Pancreas (tissue), 10 donors: Measurements from ENCODE around the gene ICAM1. TPM values are rescaled to one million over a fixed set of nuclear protein-coding genes. Genes with fewer than 3 reads are reported as not detected.

Experiments used
- ATAC-seq, 4 donors: fragments of 200-7000 bp; cut with Tn5 transposase; one replicate each; pipeline versions ENCODE4 v1.8.0 to v1.9.1; 2020; ENCODE audit warnings: mild to moderate bottlenecking in 4 of 4, moderate library complexity in 4 of 4
- DNase-seq, 6 donors: peaks; one replicate each; pipeline ENCODE4 v3.0.0-alpha.2; 2020
- FAIRE-seq: peaks from 2 replicates; lab custom pipeline; 2012; peaks lifted over from hg19 to GRCh38; lab: Jason Lieb, UNC
- H3K27ac ChIP-seq, 4 donors: fragments of 200-600 bp; sonication (generic); 1 replicate in 3 of 4; 2 replicates in 1 of 4; pipeline versions ENCODE4 v1.5.0 to v1.8.0; 2020
- H3K27me3 ChIP-seq, 4 donors: fragments of 200-600 bp; one replicate each; pipeline ENCODE4 v1.8.0; 2021
- H3K36me3 ChIP-seq, 3 donors: fragments of 200-600 bp; sonication (generic) in 1 of 3; one replicate each; pipeline versions ENCODE4 v1.5.0 to v1.8.0; 2020 to 2021
- H3K4me1 ChIP-seq, 3 donors: fragments of 200-600 bp; one replicate each; pipeline ENCODE4 v1.8.0; 2021
- H3K4me3 ChIP-seq, 4 donors: fragments of 200-600 bp; sonication (generic) in 2 of 4; one replicate each; pipeline versions ENCODE4 v1.5.0 to v1.8.0; 2020 to 2021
- H3K9me3 ChIP-seq, 4 donors: fragments of 200-600 bp; one replicate each; pipeline ENCODE4 v1.8.0; 2021
- WGBS, 2 donors: extraction: QIAGEN DNeasy Blood & Tissue Kit; methylation state at CpG; one replicate each; pipeline ENCODE4 v1.1.7; 2013; 5-methylcytosine and 5-hydroxymethylcytosine counted together
- intact Hi-C, 3 donors: fragments of 100-400 bp; cut with DNase I; formaldehyde crosslinking; loops; one replicate each; pipeline versions ENCODE4 v1.11.1 to v1.14.2; 2022
- polyA plus RNA-seq, 2 donors: library from polyadenylated mRNA; stranded (reverse); fragments of 200-250 nt; gene quantifications; one replicate each; pipeline ENCODE4 v1.2.3, GENCODE V29; 2013
- total RNA-seq, 6 donors: library from RNA; stranded (reverse); fragmentation: NEBNext Ultra II Directional in 4 of 6; extraction: Animal tissue kit (Norgen Biotek cat#: 25700) in 4 of 6; gene quantifications; one replicate each; pipeline versions ENCODE4 v1.2.1 to v1.2.4, GENCODE V29; 2021 to 2023
- TF ChIP-seq, protein P1 (sequence below), 4 donors: fragments of 200-600 bp; sonication (generic) in 3 of 4; IDR thresholded peaks; one replicate each; pipeline versions ENCODE4 v1.5.0 to v1.8.0; 2021; ENCODE audit warnings: antibody characterized with exemption in 4 of 4
- donor health status: healthy with polysubstance abuse.
- donor health status: DM: no; HTN: no; CAD: no; lungs with moderate emphysema.
- donor health status: DM: no; HTN: no; CAD: no.
- donor health status: control.
- donor health status: control.
- donor health status: Bipolar disorder and iron deficiency.
- donor health status: DM: yes; HTN: yes; CAD: no.
- donor health status: DM: no; HTN: no; CAD: no.
- donor health status: DM: no; HTN: no; CAD: no.
- donor health status: DM: yes; HTN: yes; CAD: no.

Gene ICAM1
- total and polyA plus RNA-seq, 8 donors = 2.2 to 32.4 (median 6.8) TPM

- Histone ChIP-seq H3K36me3 (no peaks in the 10 kb centered on the region), H3K27ac (no peak overlapping the region), H3K4me1 (peaks cover 11 to 28% (median 17%) of the 10 kb centered on the region in 3 donors), H3K4me3 (peak overlapping the region in 2 of 4 donors; percentile 26 to 48), H3K9me3 (no peaks in the 10 kb centered on the region), H3K27me3 (peaks cover 0 to 47% (median 11%) of the 10 kb centered on the region in 4 donors)
- intact Hi-C loops = no loop called here
- TF ChIP-seq, protein P1, sequence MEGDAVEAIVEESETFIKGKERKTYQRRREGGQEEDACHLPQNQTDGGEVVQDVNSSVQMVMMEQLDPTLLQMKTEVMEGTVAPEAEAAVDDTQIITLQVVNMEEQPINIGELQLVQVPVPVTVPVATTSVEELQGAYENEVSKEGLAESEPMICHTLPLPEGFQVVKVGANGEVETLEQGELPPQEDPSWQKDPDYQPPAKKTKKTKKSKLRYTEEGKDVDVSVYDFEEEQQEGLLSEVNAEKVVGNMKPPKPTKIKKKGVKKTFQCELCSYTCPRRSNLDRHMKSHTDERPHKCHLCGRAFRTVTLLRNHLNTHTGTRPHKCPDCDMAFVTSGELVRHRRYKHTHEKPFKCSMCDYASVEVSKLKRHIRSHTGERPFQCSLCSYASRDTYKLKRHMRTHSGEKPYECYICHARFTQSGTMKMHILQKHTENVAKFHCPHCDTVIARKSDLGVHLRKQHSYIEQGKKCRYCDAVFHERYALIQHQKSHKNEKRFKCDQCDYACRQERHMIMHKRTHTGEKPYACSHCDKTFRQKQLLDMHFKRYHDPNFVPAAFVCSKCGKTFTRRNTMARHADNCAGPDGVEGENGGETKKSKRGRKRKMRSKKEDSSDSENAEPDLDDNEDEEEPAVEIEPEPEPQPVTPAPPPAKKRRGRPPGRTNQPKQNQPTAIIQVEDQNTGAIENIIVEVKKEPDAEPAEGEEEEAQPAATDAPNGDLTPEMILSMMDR (IDR thresholded peaks at IDR 0.05) = no peak
- FAIRE-seq (no peak), DNase-seq (peak in 2 of 6 donors; percentile 70), ATAC-seq (peak; percentile 3 to 10 (median 6))
- 1 to 2% methylated on average over 49 of the region's 49 CpGs for WGBS, 2 donors
Measured at GRCh38 chr19:10291554-10292205, 20.8 kb downstream of the ICAM1 start.

DNA sequence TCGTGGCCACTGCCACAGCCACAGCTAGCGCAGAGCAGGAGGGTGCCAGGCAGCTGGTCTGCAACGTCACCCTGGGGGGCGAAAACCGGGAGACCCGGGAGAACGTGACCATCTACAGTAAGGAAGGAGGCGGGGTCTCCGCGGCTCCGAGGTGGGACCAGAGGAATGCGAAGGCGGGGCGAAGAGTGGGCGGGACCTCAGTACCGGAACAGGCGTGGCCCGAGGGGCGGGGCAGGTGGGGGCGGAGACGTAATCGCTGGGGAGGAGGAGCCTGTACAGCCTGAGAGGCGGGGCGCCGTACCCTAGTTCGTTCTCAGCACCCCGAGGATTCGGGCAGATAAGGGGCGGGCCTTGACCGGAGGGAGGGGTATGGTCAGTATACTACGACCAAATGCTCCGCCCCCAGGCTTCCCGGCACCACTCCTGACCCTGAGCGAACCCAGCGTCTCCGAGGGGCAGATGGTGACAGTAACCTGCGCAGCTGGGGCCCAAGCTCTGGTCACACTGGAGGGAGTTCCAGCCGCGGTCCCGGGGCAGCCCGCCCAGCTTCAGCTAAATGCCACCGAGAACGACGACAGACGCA, 21.4 kb downstream of the ICAM1 start:
- Histone ChIP-seq H3K36me3 (no peaks in the 10 kb centered on the region), H3K9me3 (no peaks in the 10 kb centered on the region), H3K27me3 (peaks cover 0 to 47% (median 11%) of the 10 kb centered on the region in 4 donors), H3K4me3 (peak overlapping the region in 2 of 4 donors; percentile 26 to 48), H3K4me1 (peaks cover 11 to 22% (median 17%) of the 10 kb centered on the region in 3 donors), H3K27ac (no peak overlapping the region)
- TF ChIP-seq, protein P1 (IDR thresholded peaks at IDR 0.05) = no peak
- intact Hi-C loops = no loop called here
- ATAC-seq (peak; percentile 72 to 85 (median 79)), FAIRE-seq (no peak), DNase-seq (peak; percentile 56 to 91 (median 82))
- WGBS, 2 donors = 2% methylated on average over 42 to 45 of the region's 45 CpGs

- 9 to 15% methylated on average over 55 to 56 of the region's 56 CpGs for WGBS, 2 donors
Measured at GRCh38 chr19:10292789-10293636, 22.1 kb downstream of the ICAM1 start.

DNA sequence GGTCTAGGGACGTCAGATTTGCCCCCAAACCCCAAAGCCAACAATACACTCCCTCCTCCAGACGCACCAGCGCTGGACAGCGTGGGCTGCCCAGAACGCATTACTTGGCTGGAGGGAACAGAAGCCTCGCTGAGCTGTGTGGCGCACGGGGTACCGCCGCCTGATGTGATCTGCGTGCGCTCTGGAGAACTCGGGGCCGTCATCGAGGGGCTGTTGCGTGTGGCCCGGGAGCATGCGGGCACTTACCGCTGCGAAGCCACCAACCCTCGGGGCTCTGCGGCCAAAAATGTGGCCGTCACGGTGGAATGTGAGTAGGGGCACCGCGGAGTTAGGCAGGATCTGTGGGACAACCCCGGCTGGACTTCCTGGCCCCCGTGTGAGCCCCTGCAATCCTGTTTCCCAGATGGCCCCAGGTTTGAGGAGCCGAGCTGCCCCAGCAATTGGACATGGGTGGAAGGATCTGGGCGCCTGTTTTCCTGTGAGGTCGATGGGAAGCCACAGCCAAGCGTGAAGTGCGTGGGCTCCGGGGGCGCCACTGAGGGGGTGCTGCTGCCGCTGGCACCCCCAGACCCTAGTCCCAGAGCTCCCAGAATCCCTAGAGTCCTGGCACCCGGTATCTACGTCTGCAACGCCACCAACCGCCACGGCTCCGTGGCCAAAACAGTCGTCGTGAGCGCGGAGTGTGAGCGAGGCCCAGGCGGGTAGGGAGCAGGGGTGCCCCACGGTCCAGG, 22.9 kb downstream of the ICAM1 start:
- H3K4me3 ChIP-seq = no peak overlapping the region
- DNase-seq (no peak), FAIRE-seq (no peak), ATAC-seq (no peak)
- H3K27ac ChIP-seq = no peak overlapping the region
- H3K4me1 ChIP-seq = peaks cover 11 to 21% (median 17%) of the 10 kb centered on the region in 3 donors
- intact Hi-C loops = no loop called here
- H3K9me3 ChIP-seq = no peaks in the 10 kb centered on the region
- TF ChIP-seq, protein P1 (IDR thresholded peaks at IDR 0.05) = no peak
- peaks cover 0 to 38% (median 5%) of the 10 kb centered on the region in 4 donors for H3K27me3 ChIP-seq
- 17 to 19% methylated on average over 40 to 49 of the region's 49 CpGs for WGBS, 2 donors
- H3K36me3 ChIP-seq = no peaks in the 10 kb centered on the region

More at GRCh38 chr19:10292789-10293636, 22.1 kb downstream of the ICAM1 start:
- ATAC-seq (no peak), FAIRE-seq (no peak), DNase-seq (peak in 1 of 6 donors; percentile 76)
- no peaks in the 10 kb centered on the region for H3K36me3 ChIP-seq
- H3K4me3 ChIP-seq = peak overlapping the region in 2 of 4 donors; percentile 26 to 48
- H3K4me1 ChIP-seq = peaks cover 11 to 21% (median 17%) of the 10 kb centered on the region in 3 donors
- H3K27ac ChIP-seq = no peak overlapping the region
- peaks cover 0 to 42% (median 7%) of the 10 kb centered on the region in 4 donors for H3K27me3 ChIP-seq
- TF ChIP-seq, protein P1 (IDR thresholded peaks at IDR 0.05) = no peak
- H3K9me3 ChIP-seq = no peaks in the 10 kb centered on the region
- intact Hi-C loops = no loop called here
